ENCODE results near the gene NR5A2. TPM values are rescaled to one million over a fixed set of nuclear protein-coding genes. Genes with fewer than 3 reads are reported as not detected.

NR5A2 gene
- total RNA-seq, 1 experiment from 2014 or later: 4.7 TPM

DNA sequence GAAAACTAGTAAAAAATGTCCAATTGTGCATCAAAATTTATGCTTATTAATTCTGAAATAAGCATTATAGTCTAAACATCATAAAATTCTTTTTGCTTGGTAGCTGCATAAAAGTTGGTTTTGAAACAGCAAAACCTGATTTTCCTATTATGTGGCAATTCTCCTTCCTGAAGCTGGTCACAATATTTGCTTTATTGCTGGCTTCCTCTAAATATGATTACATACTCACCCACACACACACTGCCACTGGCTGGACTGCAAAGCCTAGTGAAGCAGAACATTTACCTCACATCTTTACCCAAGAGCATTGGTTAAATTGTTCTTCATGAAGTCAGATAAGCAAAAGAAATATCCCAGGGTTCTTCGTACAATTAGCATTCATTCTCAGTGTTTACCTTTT, 103.0 kb downstream of the NR5A2 start:
- no peaks in the 10 kb centered on the region for H3K9me3 Mint-ChIP-seq
- Histone ChIP-seq H2AK5ac (ENCODE audit: insufficient read length, low read length) (no peak overlapping the region), H3K56ac (ENCODE audit: insufficient read length, low read depth, low read length) (no peak overlapping the region), H2BK15ac (ENCODE audit: low read depth, low read length) (no peak overlapping the region), H3T11ph (ENCODE audit: low read length) (no peak overlapping the region), H3K79me1 (ENCODE audit: insufficient read depth, low read depth, low read length, poor library complexity, severe bottlenecking) (no peaks in the 10 kb centered on the region), H2BK12ac (ENCODE audit: insufficient read length, low read depth, low read length) (no peak overlapping the region), H4K20me1 (ENCODE audit: control insufficient read depth, insufficient read depth, insufficient read length) (no peaks in the 10 kb centered on the region), H3K27ac (ENCODE audit: insufficient read length, low read depth, low read length) (no peak overlapping the region), H2BK120ac (ENCODE audit: low read depth, low read length, poor library complexity, severe bottlenecking) (no peak overlapping the region), H3K23me2 (ENCODE audit: insufficient read length, low read depth, low read length, poor library complexity, severe bottlenecking) (no peaks in the 10 kb centered on the region), H4K5ac (ENCODE audit: insufficient read length, low read depth, low read length) (no peak overlapping the region), H3K9me3 (ENCODE audit: control insufficient read depth, low read depth, low read length) (no peaks in the 10 kb centered on the region), H3K4me1 (ENCODE audit: insufficient read depth, low read length) (peaks cover 10% of the 10 kb centered on the region), H3K4me2 (ENCODE audit: insufficient read depth, insufficient read length, low read length) (no peak overlapping the region), H3K79me2 (ENCODE audit: insufficient read depth, low read length) (no peaks in the 10 kb centered on the region), H3K9ac (ENCODE audit: extremely low read depth, insufficient read length, low read length) (no peak overlapping the region), H4K91ac (ENCODE audit: insufficient read length, low read depth, low read length) (no peak overlapping the region), H2AFZ (ENCODE audit: low read length) (no peak overlapping the region), H3K4ac (ENCODE audit: low read depth, low read length) (no peak overlapping the region), H3K14ac (ENCODE audit: insufficient read depth, low read length) (no peak overlapping the region), H2BK5ac (ENCODE audit: insufficient read length, low read length) (no peak overlapping the region), H3K27me3 (ENCODE audit: insufficient read depth, low read length) (no peaks in the 10 kb centered on the region), H4K8ac (replicated peaks; ENCODE audit: insufficient read length, low read depth, low read length) (no peak overlapping the region), H3K18ac (ENCODE audit: insufficient read length, low read depth, low read length) (no peak overlapping the region), H2BK20ac (ENCODE audit: low read depth, low read length, poor library complexity, severe bottlenecking) (no peak overlapping the region), H3K23ac (ENCODE audit: insufficient read length, low read depth, low read length) (no peak overlapping the region)
- peaks cover 17 to 20% of the 10 kb centered on the region in 2 experiments for H3K4me1 Mint-ChIP-seq
- no peak overlapping the region for H3K4me3 Mint-ChIP-seq
- H3K27me3 Mint-ChIP-seq (ENCODE audit: low read depth): no peaks in the 10 kb centered on the region
- DNase-seq: no peak
- no peak overlapping the region for H3K27ac Mint-ChIP-seq
- TF ChIP-seq, protein P1, sequence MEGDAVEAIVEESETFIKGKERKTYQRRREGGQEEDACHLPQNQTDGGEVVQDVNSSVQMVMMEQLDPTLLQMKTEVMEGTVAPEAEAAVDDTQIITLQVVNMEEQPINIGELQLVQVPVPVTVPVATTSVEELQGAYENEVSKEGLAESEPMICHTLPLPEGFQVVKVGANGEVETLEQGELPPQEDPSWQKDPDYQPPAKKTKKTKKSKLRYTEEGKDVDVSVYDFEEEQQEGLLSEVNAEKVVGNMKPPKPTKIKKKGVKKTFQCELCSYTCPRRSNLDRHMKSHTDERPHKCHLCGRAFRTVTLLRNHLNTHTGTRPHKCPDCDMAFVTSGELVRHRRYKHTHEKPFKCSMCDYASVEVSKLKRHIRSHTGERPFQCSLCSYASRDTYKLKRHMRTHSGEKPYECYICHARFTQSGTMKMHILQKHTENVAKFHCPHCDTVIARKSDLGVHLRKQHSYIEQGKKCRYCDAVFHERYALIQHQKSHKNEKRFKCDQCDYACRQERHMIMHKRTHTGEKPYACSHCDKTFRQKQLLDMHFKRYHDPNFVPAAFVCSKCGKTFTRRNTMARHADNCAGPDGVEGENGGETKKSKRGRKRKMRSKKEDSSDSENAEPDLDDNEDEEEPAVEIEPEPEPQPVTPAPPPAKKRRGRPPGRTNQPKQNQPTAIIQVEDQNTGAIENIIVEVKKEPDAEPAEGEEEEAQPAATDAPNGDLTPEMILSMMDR (conservative IDR thresholded peaks at IDR 0.05): no peak
- H3K36me3 Mint-ChIP-seq (ENCODE audit: insufficient read depth in 1 of 3, low read depth in 3 of 3): no peaks in the 10 kb centered on the region
- no CpG with 5 or more reads among the region's 1 CpG for WGBS (ENCODE audit: extremely low coverage, insufficient read length, low lambda C conversion rate)

All from H9 (cell line).